NCI-H2029 (cell line): Measurements from ENCODE around the gene POMGNT1.
"Not testable (repeated sequence)": the region's sequence is repeated elsewhere in the genome, so short reads cannot be mapped to it uniquely, and the experiment has no call there.

ENCODE experiments used
- DNase-seq: peaks from one replicate; lab custom pipeline; 2025; lab: John Stamatoyannopoulos, UW

The POMGNT1 gene

DNA sequence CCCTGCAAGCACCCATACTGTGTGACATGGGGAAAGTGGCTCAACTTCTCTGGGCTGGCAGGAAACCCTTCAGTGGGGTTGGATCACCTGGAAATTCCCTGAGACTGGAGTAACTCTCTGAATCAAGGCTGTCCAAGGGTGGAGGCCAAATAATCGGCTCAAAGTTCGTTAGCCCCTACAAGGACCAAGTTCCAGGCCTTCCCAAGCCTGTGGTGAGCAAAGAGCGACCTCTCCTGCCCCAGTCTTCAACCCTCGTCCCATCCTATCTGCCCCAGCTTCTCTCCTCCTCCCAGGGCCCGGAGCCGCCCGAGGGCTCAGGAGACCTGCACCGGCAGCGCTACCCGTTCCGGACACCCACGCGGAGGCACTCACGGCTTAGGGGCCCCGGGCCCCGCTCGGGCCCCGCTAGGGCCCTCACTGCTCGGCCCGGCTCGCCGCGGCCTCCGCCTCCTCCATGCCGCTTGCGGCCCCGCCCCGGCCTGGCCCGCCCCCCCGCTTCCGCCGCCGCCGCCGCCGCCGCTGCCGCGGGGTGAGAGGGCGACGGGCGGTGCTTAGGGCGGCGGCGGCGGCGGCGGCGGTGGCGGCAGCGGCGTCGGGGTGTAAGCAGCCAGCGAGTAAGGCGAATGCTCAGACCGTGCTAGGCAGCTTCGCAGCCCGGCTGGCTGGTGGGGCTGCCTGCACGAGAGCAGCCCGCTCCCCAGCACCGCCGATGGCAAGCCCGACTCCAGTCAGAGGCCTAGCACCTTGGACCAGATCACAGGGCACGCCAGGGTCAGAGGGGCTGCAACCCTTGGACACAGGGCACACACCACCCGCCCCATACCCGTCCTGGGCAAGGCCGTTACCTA is at the start of gene POMGNT1:
Gene POMGNT1, minus strand, starts transcription at position 471 of the 848 bp plus-strand sequence. CDS start 613 bp downstream, outside the sequence.
- peak; percentile 80 for DNase-seq

DNA sequence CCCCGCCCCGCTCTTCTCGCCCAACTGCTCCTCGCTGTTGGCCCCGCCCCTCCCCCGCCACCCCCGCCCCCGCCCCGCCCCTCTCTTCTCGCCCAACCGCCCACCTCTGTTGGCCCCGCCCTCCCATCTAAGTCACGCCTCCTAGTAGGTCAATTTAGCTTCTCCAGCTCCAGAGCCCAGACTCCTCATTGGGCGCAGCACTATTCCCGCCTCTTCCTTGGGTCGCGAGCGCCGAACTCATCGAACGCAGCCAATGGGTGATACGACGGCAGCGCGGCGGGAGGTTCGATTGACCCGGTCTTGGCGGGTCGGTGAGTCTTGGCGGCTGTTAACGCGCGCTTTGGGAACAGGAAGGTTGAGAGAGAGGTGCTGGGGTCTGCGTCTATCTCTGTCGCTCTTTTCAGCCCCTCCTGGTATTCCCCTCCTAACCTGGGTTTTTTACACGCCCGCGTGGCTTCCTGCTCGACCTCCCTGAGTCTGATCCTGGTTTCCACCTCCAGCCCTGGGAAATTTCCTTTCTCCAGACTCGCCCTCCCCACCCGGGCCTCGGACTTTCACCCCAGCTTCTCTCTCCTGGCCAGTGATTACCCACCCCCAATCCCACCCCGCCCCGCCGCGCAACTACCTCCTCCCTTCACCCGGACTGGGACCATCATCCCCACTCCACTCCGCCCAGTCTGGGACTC is 49.3 kb upstream of the POMGNT1 start, which contains the start of gene RAD54L:
Gene RAD54L, plus strand, starts transcription at position 328 of the 686 bp plus-strand sequence. CDS start 643 bp downstream, outside the sequence.
- DNase-seq = peak; percentile 100

DNA sequence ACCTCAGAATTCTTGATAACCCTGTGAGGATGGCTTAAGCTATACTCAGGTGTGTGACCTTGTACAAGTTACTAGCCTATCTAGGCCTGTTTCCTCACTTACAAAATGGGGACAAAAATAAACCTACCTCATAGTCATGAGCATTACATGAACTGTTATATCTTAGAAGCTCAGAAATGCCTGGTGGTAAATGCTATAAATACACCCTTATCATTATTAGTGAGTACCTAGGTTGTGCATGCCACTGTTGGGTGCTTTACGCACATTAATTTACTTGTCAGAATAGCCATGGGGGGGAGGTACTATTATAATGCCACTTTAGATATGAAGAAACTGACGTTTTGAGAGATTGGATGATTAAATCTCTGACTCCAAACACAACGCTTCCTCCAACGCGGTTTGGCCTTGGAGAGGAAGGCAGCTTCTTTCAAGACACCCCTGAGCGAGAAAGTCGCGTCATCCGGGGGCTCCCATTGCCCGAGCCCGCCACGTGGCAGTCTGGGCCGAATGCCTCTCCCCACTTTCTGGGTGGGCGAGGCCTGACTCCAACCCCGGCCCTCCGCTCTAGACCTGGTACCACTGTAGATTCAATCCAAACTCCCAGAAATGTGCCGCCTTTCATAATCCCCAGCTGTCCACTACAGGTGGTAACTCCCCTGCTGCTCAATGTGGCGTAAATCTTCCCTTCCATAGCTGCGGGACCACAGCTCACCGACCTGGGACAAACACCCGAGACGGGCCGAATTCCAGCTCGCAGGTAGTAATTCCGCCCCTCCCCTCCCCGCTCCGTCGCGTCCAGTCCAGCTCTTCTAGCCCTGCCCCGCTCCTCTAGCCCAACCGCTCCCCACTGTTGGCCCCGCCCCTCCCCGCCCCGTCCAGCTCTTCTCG is 48.6 kb upstream of the POMGNT1 start:
- DNase-seq = no peak

DNA sequence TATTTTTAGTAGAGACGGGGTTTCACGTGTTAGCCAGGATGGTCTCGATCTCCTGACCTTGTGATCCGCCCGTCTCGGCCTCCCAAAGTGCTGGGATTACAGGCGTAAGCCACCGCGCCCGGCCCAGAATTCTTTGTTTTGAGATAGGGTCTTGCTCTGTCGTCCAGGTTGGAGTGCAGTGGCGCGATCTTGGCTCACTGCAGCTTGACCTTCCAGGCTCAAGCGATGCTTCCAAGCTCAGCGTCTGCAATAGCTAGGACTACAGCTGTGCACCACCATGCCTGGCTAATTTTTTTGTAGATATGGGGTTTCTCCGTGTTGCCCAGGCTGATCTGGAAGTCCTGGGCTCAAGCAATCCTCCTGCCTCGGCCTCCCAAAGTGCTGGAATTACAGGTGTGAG is 47.9 kb upstream of the POMGNT1 start:
- not testable (repeated sequence) for DNase-seq

DNA sequence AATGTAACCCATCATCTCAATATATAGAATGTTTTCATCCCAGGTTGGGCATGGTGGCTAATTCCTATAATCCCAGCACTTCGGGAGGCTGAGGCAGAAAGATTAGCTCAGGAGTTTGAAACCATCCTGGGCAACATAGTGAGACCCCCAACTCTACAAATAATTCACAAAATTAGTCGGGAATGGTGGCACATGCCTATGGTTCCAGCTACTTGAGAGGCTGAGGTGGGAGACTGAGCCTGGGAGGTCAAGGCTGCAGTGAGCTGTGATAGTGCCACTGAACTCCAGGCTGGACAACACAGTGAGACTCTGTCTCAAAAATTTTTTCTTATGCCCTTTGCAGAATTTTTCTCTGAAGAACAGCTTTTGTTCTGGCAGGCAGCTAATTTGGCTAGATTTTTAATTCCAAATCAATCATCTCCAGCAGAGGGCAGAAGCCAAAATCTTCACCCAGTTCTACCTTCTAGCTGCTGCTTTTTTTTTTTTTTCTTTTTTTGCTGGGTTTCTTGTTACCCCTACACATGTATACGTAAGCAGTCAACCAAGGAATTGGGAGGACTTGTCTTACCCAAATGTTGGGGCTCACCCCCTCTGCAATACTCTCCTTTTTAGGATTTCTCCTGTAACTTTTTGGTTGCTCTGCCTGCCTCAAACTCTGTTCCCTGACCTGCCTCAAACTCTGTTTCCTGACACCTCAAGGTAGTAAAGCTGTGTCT is 46.6 kb upstream of the POMGNT1 start:
- no peak for DNase-seq

DNA sequence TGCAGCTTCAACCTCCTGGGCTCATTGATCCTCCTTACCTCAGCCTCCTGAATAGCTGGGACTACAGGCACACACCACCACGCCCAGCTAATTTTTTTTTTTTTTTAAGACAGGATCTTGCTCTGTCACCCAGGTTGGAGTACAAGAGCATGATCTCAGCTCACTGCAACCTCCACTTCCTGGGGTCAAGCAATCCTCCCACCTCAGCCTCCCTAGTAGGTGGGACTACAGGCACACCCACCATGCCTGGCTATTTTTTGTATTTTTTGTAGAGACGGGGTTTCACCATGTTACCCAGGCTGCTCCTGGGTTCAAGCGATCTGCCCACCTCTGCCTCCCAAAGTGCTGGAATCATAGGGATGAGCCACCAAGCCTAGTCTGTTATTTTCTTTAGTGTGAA is 45.6 kb upstream of the POMGNT1 start:
- DNase-seq = not testable (repeated sequence)

DNA sequence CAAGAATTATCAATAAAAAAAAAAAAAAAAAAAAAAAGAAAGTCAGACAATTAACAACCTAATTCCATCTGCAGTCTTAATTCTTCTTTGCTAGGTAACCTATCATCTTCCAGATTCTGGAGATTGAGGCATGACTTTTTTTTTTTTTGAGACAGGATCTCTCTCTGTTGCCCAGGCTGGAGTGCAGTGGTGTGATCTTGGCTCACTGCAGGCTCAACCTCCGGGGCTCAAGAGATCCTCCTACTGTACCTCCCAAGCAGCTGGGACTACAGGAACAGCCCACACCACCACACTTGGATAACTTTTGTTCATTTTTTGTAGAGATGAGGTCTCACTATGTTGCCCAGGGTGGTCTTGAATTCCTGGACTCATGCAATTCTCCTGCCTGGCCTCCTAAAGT is 44.7 kb upstream of the POMGNT1 start:
- DNase-seq = no peak

DNA sequence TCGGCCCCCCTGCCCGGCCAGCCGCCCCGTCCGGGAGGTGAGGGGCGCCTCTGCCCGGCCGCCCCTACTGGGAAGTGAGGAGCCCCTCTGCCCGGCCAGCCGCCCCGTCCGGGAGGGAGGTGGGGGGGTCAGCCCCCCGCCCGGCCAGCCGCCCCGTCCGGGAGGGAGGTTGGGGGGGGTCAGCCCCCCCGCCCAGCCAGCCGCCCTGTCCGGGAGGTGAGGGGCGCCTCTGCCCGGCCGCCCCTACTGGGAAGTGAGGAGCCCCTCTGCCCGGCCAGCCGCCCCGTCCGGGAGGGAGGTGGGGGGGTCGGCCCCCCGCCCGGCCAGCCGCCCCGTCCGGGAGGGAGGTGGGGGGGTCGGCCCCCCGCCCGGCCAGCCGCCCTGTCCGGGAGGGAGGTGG is 43.5 kb upstream of the POMGNT1 start:
- DNase-seq = not testable (repeated sequence)

DNA sequence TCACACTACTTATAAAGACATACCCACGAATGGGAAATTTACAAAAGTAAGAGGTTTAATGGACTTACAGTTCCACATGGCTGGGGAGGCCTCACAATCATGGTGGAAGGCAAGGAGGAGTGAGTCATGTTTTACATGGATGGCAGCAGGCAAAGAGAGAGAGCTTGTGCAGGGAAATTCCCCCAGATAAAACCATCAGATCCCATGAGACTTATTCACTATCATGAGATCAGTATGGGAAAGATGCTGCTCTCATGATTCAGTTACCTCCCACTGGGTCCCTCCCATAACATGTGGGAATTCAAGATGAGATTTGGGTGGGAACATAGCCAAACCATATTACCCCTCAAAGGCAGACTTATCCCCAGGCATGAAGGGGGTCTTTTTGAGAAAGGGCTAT is 40.6 kb upstream of the POMGNT1 start:
- DNase-seq = not testable (repeated sequence)

DNA sequence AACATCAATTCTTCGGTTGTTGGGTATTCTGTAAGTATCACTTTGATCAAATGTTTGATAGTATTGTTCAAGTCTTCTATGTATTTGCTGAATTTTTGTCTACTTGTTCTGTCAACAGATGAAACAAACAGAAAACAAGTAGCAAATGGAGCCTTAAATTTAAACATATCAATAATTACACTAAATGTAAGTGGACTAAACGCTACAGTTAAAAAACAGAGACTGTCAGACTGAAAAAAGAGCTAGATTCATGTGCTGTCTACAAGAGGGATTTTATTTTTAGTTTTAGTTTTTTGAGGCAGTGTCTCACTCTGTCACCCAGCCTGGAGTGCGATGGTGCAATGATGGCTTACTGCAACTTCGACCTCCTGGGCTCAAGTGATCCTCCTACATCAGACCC is 38.6 kb upstream of the POMGNT1 start:
- DNase-seq = no peak

DNA sequence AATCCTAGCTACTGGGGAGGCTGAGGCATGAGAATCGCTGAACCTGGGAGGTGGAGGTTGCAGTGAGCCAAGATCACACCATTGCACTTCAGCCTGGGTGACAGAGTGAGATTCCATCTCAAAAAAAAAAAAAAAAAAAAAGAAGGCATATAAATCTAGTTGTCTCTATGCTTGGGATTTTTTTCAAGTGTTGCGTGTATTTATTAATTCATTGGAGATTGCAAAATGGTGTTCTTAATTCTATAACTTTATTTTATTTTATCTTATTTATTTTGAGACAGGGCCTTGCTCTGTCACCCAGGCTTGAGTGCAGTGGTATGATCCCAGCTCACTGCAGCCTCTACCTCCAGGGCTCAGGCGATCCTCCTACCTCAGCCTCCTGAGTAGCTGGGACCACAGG is 33.0 kb upstream of the POMGNT1 start:
- not testable (repeated sequence) for DNase-seq

DNA sequence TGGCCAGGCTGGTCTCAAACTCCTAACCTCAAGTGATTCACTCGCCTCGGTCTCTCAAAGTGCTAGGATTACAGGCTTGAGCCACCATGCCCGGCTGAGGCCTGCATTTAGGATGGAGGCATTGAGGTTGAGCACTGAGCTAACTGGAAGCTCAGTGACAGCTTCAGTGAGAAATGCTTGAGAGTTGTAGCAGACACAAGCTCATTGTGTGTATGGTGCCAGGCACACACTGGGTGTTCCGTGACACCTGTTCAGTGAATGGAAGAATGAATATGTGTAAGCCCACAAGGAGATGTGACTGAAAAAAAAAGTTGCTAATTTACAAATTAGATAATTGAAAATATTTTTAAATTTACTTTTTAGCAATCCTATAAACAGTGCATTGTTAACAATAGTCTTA is 26.7 kb upstream of the POMGNT1 start:
- no peak for DNase-seq

DNA sequence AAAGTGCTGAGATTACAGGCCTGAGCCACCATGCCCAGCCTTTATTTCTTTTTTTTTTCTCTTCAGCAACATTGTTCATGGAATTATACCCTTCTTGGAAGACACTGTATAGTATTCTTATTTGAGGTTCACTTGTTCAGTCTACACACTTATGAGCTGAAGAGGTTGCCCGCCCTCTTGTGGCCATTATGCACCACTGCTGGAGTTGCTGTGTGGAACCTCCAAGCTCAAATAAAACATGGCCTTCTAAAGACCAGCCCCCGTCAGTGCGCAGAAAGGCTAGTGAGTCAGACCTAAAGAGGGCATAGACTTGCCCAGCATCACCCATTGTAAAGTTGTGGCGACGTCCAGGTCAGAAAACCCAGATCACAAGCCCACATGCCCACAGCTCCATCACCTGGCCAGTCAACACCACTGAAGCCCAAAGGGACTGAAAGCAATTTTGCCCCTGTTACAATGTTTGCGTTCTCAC is 25.3 kb upstream of the POMGNT1 start:
- peak; percentile 89 for DNase-seq

DNA sequence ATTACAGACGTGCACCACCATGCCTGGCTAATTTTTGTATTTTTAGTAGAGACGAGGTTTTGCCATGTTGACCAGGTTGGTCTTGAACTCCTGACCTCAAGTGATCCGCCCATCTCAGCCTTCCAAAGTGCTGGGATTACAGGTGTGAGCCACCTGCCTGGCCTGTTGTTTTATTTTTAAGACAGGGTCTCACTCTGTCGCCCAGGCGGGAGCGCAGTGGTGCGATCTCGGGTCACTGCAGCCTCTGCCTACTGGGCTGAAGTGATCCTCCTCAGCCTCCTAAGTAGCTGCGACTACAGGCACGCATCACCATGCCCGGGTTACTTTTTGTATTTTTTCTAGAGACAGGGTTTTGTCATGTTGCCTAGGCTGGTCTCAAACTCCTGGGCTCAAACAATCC is 24.8 kb upstream of the POMGNT1 start:
- DNase-seq = not testable (repeated sequence)

DNA sequence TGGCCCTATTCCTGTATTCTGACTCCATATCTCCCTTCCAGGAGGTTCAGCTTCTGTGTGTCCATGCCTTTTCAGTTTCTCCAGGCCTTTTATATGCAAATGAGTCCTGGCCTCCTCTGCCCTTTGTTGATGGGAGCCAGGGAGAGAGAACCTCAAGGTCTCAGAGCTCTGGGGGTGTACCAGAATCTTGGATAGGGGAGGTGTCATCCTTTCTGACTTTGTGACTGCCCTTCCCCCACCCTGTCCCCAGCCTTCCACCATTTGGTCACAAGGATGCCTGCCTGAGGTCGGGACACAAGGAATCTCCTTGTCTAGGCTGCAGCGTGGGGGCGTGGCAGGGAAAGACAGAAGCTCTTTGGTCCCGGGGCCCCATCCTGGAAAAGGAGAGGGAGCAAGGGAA is 23.5 kb upstream of the POMGNT1 start:
- no peak for DNase-seq

DNA sequence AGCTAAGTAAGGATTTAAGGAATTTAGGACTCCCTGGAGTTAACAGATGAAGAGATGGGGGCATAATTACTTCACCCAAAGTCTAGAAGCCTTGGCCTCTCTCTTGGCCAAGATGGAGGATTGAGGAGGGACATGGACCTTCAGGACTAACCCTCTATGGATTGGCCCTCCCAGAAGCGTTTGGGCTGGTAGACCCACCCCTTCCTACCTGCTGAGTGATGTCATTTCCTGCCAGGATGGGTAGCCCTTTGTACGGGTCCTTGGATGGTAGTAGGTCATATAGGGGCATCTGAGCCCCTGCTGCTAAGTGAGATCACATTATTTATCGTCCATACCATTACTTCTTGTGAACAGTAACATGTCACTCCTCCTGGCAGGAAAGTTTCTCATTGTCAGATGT is 22.6 kb upstream of the POMGNT1 start:
- DNase-seq = no peak

DNA sequence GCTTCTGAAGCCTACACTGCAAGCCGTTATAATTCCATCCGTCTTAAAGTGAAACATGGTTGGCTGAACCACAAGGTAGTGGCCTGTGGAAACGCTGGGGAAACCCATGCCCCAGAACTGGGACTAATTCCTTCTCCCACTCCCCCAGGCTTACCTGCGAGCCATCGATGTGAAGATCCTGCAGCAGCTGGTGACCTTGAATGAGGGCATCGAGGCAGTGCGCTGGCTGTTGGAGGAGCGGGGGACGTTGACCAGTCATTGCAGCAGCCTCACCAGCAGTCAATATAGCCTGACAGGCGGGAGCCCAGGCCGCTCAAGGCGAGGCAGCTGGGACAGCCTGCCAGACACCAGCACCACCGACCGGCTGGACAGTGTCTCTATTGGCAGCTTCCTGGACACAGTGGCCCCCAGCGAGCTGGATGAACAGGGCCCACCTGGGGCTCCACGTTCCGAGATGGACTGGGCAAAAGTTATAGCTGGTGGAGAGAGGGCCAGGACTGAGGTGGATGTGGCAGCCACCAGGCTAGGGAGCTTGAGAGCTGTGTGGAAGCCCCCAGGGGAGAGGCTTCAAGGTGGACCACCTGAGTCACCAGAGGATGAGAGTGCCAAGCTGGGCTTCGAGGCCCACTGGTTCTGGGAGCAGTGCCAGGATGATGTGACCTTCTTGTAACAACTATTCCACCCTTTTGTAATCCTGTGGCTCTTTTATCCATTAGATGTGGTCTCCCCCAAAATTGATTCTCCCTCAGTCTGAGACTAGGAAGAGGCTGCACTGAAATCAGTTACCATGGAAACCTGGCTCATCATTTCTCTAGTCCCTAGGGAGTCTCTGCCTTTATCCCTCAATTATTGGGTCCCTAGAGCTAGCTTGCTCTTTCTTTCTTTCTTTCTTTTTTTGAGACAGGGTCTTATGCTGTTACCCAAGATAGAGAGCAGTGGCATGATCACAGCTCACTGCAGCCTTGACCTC is 21.6 kb upstream of the POMGNT1 start:
- no peak for DNase-seq

DNA sequence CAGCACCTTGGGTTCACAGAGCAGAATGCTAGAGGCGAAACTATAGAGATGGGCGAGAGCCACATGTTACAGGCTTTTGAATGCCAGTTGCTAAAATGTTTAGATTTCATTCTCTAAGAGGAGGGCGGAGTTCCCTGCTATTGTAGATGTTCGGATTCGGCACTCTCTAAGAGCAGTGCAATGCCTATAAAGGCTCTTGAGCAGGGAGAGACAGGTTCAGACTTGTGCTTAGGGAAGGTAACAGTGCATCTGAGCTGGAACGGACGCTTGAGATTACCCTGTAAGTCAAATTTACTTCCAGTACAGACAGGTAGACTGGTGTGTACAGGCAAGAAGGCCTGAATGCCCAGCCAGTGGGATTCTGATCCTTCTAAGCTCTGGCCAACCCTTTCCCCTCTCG is 20.2 kb upstream of the POMGNT1 start:
- no peak for DNase-seq

DNA sequence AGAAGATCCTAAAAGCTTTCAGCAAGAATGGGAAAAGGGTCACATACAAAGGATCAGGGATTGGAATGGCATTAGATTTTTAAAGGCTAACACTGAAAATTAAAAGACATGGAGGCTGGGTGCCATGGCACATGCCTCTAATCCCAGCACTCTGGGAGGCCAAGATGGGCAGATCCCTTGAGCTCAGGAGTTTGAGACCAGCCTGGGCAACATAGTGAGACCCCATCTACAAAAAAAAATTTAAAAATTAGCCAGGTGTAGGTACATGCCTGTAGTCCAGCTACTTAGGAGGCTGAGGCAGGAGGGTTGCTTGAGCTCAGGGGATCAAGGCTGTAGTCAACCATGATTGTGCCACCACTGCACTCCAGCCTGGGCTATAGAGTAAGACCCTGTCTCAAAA is 17.3 kb upstream of the POMGNT1 start:
- no peak for DNase-seq

DNA sequence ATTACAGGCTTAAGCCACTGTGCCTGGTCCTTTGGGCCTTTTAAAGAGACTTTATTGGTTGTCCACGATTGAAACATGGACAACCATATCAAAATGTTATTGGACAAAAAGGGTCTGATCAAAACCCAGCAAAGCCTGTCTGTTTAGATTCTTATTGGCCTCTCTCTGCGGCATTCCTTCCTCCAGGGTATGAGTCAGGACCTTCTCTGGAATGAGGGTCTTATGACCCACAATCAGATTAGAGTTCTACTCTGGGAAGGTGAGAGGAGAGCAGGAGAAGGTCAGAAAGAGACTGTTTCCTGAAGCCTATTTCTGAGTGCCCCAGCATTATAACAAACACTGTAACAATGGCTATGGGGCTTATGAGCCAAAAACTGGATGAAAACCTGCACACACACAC is 12.8 kb upstream of the POMGNT1 start:
- no peak for DNase-seq
